HG02970 (cell line): ENCODE results near the gene TMEM151B.
"Not testable (repeated sequence)": the region's sequence is repeated elsewhere in the genome, so short reads cannot be mapped to it uniquely, and the experiment has no call there.

ENCODE experiments used
- ATAC-seq: cut with Tn5 transposase; IDR thresholded peaks from one replicate; pipeline ENCODE4 v1.9.1; 2021; ENCODE audit warnings: mild to moderate bottlenecking, moderate library complexity, moderate number of reproducible peaks; ENCODE audit not compliant: unreplicated experiment, low FRiP score

Gene TMEM151B

DNA sequence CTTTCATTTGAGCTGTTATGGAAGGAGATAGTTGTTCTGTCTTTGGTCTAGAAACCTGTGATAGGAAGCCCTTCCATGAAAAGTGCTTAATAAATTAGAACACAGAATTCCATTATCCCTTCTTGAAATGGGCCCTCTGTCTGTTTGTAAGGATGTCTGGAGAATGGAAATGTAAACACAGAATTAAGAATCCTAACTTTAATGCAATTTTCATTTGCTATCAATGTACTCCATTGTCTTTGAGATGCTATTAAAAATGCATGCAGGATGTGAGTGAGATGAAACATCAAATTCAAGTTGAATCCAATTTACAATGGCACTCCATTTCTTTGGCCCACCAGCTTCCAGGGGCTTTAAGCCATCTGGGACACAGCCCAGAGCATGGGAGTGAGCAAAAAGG, 56.8 kb downstream of the TMEM151B start:
- no peak for ATAC-seq

GRCh38 chr6:44327760-44328159, 57.5 kb downstream of the TMEM151B start:
- ATAC-seq: no peak

GRCh38 chr6:44328203-44328602, 58.0 kb downstream of the TMEM151B start:
- not testable (repeated sequence) for ATAC-seq

GRCh38 chr6:44329858-44330257, 59.6 kb downstream of the TMEM151B start:
- no peak for ATAC-seq

DNA sequence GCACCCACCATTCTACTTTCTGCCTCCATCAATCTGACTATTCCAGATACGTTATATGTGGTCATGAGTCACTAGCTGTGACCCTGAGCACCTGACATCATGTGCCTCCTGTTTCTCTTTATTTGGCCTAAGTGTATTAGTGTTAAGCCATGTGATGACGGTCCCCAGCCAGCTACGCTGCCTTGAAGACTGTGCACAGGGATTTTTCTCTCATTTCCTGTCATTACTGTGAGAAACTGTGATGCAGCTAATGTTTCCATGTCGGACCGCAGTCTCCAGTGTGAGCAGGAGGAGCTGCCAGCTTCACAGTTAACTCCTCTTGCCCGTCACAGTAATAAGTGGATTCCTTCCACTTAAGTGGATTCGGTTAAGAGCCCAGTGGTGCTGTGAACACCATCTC, 62.3 kb downstream of the TMEM151B start:
- ATAC-seq: no peak

GRCh38 chr6:44333273-44333919, 63.1 kb downstream of the TMEM151B start:
- no peak for ATAC-seq

DNA sequence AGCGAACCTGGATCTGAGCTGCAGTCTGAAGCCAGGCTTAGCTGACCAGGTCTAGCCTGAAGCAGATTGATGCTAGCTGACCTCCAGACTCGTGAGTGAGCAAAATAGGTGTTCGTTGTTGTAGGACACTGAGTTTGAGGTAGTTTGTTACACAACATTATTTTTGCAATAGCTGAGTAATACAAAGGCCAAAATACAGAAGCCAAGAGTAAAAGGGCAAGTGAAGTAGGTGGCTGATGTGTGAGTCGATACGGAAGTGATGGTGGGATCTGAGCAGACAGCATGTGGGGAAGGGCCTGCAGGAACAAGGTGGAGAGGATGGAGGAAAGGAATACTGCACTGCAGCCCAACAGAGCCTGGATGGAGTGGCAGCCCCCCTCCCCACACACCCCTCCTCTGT, 63.7 kb downstream of the TMEM151B start:
- ATAC-seq: no peak

DNA sequence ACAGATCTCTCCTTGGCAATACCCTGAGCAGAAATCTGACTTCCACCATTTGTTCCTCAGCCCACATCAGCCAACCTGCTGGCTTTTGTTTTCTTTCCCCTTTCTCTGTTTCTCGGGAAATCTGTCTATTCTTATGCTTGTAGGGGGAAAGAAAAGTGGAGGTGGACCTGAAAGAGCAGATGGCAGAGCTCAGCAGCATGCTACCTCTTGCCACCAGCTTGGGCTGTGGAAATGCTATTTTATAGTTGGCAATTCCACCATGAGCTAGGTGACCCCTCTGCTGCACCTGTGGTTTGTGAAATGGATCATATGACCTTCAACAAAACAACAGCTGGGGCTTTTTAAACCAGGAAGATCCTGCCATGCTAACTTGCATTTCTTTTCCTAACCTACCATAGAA, 65.4 kb downstream of the TMEM151B start:
- no peak for ATAC-seq

GRCh38 chr6:44338228-44339122, 68.2 kb downstream of the TMEM151B start:
- ATAC-seq: no peak

DNA sequence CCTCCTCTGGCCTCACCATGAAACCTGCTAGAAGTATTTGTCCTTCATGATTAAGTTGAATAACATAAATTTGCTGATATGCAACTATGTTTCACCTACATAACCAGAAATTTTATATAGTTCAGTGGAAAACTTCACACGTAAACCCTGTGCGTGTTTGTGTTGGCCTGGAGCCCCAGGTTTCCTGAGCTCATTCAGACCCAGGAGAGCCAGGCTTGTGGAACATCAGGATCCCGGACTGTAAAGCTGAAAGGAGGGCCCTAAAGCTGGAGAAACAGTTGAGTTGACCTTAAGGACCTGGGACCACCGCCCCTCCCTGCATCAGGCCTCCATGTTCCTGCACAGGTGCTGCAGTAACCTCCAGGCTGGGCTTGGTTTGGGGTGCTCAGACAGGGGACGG, 69.1 kb downstream of the TMEM151B start:
- ATAC-seq: no peak

DNA sequence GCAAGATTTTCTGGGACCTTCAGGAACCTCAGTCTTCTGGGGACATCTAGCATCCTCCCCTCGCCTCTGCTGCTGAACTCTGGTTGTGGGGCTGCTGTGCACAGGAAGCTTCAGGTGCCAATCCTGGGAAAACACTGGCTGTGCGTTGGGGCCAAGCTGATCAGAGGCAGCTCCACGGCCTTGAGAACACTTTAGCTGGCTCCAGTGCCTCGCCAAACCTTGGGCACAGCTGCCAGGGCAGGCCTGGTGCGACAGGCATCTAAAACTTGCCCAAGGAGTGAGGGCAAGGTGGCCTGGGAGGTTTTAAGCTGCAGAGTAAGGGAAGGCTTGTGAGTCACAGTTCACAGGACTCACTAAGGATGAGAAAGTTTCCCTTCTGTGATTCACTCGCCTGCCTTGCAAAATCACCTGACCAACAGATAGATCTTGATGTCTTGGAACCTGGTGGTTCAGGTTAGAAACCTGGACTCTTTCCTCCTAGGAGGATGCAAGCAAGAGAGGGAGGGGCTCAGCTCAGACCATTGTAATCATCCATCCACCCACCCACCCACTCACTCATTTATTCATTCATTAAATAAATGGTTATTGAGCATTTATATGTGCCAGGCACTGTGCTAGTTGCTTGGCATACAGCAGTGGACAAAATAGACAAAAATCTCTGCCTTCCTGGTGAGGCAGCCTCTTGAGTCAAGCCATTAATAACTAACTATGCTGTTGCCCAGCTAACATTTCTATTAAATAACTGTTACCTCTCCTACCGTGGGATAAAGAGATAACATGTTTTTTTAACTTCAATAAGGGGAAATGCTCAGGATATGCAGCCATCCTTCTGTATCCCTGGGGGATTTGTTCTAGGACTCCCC, 69.7 kb downstream of the TMEM151B start:
- no peak for ATAC-seq

DNA sequence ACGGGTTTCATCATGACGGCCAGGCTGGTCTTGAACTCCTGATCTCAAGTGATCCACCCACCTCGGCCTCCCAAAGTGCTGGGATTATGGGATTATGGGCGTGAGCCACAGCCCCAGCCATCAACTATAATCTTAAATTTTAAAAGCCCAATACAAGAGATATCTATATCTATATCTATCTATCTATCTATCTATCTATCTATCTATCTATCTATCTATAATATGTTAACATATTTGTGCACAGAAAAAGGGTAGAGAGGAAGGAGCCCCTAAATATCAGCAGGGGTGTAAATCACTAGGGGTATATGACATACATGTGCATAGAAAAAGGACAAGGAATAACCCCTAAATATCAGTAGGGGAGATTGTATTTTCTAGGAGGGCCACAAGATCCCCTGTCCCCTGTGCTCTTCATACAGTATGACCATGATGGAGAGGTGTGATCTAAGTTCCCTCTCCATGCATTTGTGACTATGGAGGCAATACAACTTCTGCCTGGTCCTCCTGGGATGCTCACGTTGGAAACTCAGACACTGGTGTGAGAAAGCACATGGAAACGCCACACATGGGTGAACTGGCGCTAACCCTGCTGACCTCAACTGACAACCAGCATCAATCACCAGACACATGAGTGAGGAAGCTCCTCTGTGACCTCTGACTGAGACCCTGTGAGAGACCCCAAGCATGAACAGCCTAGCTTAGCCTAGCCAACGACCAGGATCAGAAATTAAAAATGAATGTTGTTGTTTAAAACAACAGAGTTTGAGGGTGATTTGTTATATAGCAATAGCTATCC, 71.0 kb downstream of the TMEM151B start:
- no peak for ATAC-seq

DNA sequence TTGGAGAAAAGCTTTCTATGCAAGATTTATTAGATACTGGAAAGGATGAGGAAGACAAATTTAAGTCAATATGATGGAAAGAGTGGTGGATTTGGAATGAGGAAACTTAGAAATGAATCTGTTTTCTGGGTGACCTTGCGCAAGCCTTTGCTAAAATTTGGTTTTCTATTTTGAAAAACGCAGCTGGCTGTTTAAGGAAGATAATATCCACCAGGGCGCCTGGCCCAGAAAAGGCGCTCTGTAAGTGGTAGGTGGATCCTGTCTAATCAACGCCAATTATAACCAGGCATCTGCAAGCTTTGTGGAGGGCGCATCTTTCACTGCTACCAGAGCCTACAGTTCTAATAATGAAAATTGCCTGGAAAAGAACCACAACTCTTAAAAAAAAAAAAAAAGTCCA, 71.8 kb downstream of the TMEM151B start:
- no peak for ATAC-seq

DNA sequence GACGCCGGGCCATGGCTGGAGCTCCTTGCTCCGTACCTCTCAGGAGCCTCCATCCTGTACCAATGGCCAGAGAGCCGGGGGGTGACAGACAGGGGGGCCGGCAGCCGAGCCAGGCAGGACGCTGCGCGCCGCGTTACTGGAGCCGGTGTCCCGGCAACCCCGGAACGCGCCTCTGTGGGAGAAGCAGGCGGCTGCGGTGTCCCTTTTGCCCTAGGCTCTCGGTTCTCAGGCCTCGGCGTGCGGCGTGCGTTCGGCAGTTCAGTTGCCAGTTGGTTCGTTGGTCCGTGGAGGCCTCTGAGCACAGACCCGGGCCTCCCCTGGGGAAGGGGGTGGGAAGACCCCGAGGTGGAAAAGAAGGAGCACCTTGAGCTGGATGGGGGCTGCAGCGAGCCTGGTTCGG, 72.2 kb downstream of the TMEM151B start, which contains the start of gene SPATS1:
Gene SPATS1, plus strand, starts transcription at position 162 of the 400 bp plus-strand sequence. CDS start 446 bp downstream, outside the sequence.
- no peak for ATAC-seq

DNA sequence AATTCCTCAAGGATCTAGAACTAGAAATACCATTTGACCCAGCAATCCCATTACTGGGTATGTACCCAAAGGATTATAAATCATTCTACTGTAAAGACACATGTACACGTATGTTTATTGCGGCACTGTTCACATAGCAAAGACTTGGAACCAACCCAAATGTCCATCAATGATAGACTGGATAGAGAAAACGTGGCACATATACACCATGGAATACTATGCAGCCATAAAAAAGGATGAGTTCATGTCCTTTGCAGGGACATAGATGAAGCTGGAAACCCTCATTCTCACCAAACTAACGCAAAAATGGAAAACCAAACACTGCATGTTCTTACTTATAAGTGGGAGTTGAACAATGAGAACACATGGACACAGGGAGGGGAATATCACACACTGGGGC, 76.6 kb downstream of the TMEM151B start:
- not testable (repeated sequence) for ATAC-seq

GRCh38 chr6:44349904-44350649, 79.8 kb downstream of the TMEM151B start:
- ATAC-seq: no peak

DNA sequence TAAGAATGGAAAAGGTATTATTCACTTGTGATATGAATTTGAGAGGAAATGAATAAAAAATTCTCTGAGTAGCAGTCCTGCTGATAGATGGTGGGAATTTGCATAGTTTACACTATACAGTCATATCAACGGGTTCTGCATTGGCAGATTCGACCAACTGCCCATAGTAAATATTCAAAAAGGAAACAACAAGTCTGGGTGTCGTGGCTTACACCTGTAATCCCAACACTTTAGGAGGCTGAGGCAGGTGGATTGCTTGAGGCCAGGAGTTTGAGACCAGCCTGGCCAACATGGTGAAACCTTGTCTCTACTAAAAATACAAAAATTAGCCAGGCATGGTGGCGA, 80.4 kb downstream of the TMEM151B start:
- ATAC-seq: not testable (repeated sequence)

- ATAC-seq: no peak
Measured at GRCh38 chr6:44352259-44352658, 82.0 kb downstream of the TMEM151B start.

- ATAC-seq: no peak
Measured at GRCh38 chr6:44353336-44353735, 83.1 kb downstream of the TMEM151B start.
